ENCODE data around the gene OSBP2.

OSBP2 gene

GRCh38 chr22:30694640-30695350 is at the start of gene OSBP2:
Gene OSBP2, plus strand, starts transcription at chr22:30694874. Its CDS starts 36 bp downstream, at chr22:30694910.
- H3K27me3 ChIP-seq (replicated peaks; ENCODE audit: control insufficient read depth, insufficient read depth, low read length): no peaks in the 10 kb centered on the region
- peak within 1 kb of the TSS; percentile 76 for H3K9ac ChIP-seq (ENCODE audit: low read length)
- H3K36me3 ChIP-seq (ENCODE audit: control insufficient read depth, insufficient read depth, low read length, severe bottlenecking): no peaks in the 10 kb centered on the region
- H3K4me1 ChIP-seq (ENCODE audit: control insufficient read depth, insufficient read depth, low read length): peaks cover 16% of the 10 kb centered on the region
- no peaks in the 10 kb centered on the region for H3K9me3 ChIP-seq (ENCODE audit: control insufficient read depth, low read length)
- peak; percentile 59 for DNase-seq (ENCODE audit: low read depth)
- H3K4me3 ChIP-seq (ENCODE audit: low read length): peak within 1 kb of the TSS; percentile 83

- Histone ChIP-seq H3K9ac (ENCODE audit: low read length) (no peak overlapping the region), H3K36me3 (ENCODE audit: control insufficient read depth, insufficient read depth, low read length, severe bottlenecking) (no peaks in the 10 kb centered on the region), H3K4me3 (ENCODE audit: low read length) (no peak overlapping the region), H3K9me3 (ENCODE audit: control insufficient read depth, low read length) (no peaks in the 10 kb centered on the region), H3K4me1 (ENCODE audit: control insufficient read depth, insufficient read depth, low read length) (peaks cover 24% of the 10 kb centered on the region), H3K27me3 (replicated peaks; ENCODE audit: control insufficient read depth, insufficient read depth, low read length) (no peaks in the 10 kb centered on the region)
- DNase-seq (ENCODE audit: low read depth): no peak
These were observed 48.0 kb upstream of the OSBP2 start for GRCh38 chr22:30646518-30647160.

GRCh38 chr22:30647536-30647935 is 47.1 kb upstream of the OSBP2 start:
- H3K4me3 ChIP-seq (ENCODE audit: low read length): no peak overlapping the region
- peaks cover 24% of the 10 kb centered on the region for H3K4me1 ChIP-seq (ENCODE audit: control insufficient read depth, insufficient read depth, low read length)
- no peaks in the 10 kb centered on the region for H3K36me3 ChIP-seq (ENCODE audit: control insufficient read depth, insufficient read depth, low read length, severe bottlenecking)
- H3K9ac ChIP-seq (ENCODE audit: low read length): no peak overlapping the region
- no peak for DNase-seq (ENCODE audit: low read depth)
- no peaks in the 10 kb centered on the region for H3K9me3 ChIP-seq (ENCODE audit: control insufficient read depth, low read length)
- no peaks in the 10 kb centered on the region for H3K27me3 ChIP-seq (replicated peaks; ENCODE audit: control insufficient read depth, insufficient read depth, low read length)

- Histone ChIP-seq H3K9ac (ENCODE audit: low read length) (no peak overlapping the region), H3K27me3 (replicated peaks; ENCODE audit: control insufficient read depth, insufficient read depth, low read length) (no peaks in the 10 kb centered on the region), H3K9me3 (ENCODE audit: control insufficient read depth, low read length) (no peaks in the 10 kb centered on the region), H3K36me3 (ENCODE audit: control insufficient read depth, insufficient read depth, low read length, severe bottlenecking) (no peaks in the 10 kb centered on the region), H3K4me1 (ENCODE audit: control insufficient read depth, insufficient read depth, low read length) (peaks cover 17% of the 10 kb centered on the region), H3K4me3 (ENCODE audit: low read length) (no peak overlapping the region)
- DNase-seq (ENCODE audit: low read depth): no peak
These were observed 45.8 kb upstream of the OSBP2 start for GRCh38 chr22:30648825-30649224.

- peak; percentile 66 for DNase-seq (ENCODE audit: low read depth)
- H3K4me1 ChIP-seq (ENCODE audit: control insufficient read depth, insufficient read depth, low read length): peaks cover 10% of the 10 kb centered on the region
These were observed 45.2 kb upstream of the OSBP2 start for GRCh38 chr22:30649430-30650007.

GRCh38 chr22:30650508-30651116 is 44.1 kb upstream of the OSBP2 start:
- no peak for DNase-seq (ENCODE audit: low read depth)
- H3K4me1 ChIP-seq (ENCODE audit: control insufficient read depth, insufficient read depth, low read length): peaks cover 4% of the 10 kb centered on the region
- no peaks in the 10 kb centered on the region for H3K36me3 ChIP-seq (ENCODE audit: control insufficient read depth, insufficient read depth, low read length, severe bottlenecking)
- no peak overlapping the region for H3K4me3 ChIP-seq (ENCODE audit: low read length)
- no peaks in the 10 kb centered on the region for H3K27me3 ChIP-seq (replicated peaks; ENCODE audit: control insufficient read depth, insufficient read depth, low read length)
- no peaks in the 10 kb centered on the region for H3K9me3 ChIP-seq (ENCODE audit: control insufficient read depth, low read length)
- no peak overlapping the region for H3K9ac ChIP-seq (ENCODE audit: low read length)

More at GRCh38 chr22:30649430-30650007, 45.2 kb upstream of the OSBP2 start:
- no peaks in the 10 kb centered on the region for H3K9me3 ChIP-seq (ENCODE audit: control insufficient read depth, low read length)
- H3K9ac ChIP-seq (ENCODE audit: low read length): no peak overlapping the region
- H3K27me3 ChIP-seq (replicated peaks; ENCODE audit: control insufficient read depth, insufficient read depth, low read length): no peaks in the 10 kb centered on the region
- H3K36me3 ChIP-seq (ENCODE audit: control insufficient read depth, insufficient read depth, low read length, severe bottlenecking): no peaks in the 10 kb centered on the region
- no peak overlapping the region for H3K4me3 ChIP-seq (ENCODE audit: low read length)

GRCh38 chr22:30652852-30653251 is 41.8 kb upstream of the OSBP2 start:
- peaks cover 4% of the 10 kb centered on the region for H3K4me1 ChIP-seq (ENCODE audit: control insufficient read depth, insufficient read depth, low read length)
- H3K36me3 ChIP-seq (ENCODE audit: control insufficient read depth, insufficient read depth, low read length, severe bottlenecking): no peaks in the 10 kb centered on the region
- no peak overlapping the region for H3K4me3 ChIP-seq (ENCODE audit: low read length)
- H3K9me3 ChIP-seq (ENCODE audit: control insufficient read depth, low read length): no peaks in the 10 kb centered on the region
- no peak for DNase-seq (ENCODE audit: low read depth)
- no peaks in the 10 kb centered on the region for H3K27me3 ChIP-seq (replicated peaks; ENCODE audit: control insufficient read depth, insufficient read depth, low read length)
- no peak overlapping the region for H3K9ac ChIP-seq (ENCODE audit: low read length)

GRCh38 chr22:30654361-30654760 is 40.3 kb upstream of the OSBP2 start:
- Histone ChIP-seq H3K4me1 (ENCODE audit: control insufficient read depth, insufficient read depth, low read length) (peaks cover under 1% of the 10 kb centered on the region), H3K9me3 (ENCODE audit: control insufficient read depth, low read length) (no peaks in the 10 kb centered on the region), H3K36me3 (ENCODE audit: control insufficient read depth, insufficient read depth, low read length, severe bottlenecking) (no peaks in the 10 kb centered on the region), H3K4me3 (ENCODE audit: low read length) (no peak overlapping the region), H3K9ac (ENCODE audit: low read length) (no peak overlapping the region), H3K27me3 (replicated peaks; ENCODE audit: control insufficient read depth, insufficient read depth, low read length) (no peaks in the 10 kb centered on the region)
- no peak for DNase-seq (ENCODE audit: low read depth)

GRCh38 chr22:30655532-30655931 is 39.1 kb upstream of the OSBP2 start:
- Histone ChIP-seq H3K9ac (ENCODE audit: low read length) (no peak overlapping the region), H3K9me3 (ENCODE audit: control insufficient read depth, low read length) (no peaks in the 10 kb centered on the region), H3K27me3 (replicated peaks; ENCODE audit: control insufficient read depth, insufficient read depth, low read length) (no peaks in the 10 kb centered on the region), H3K4me1 (ENCODE audit: control insufficient read depth, insufficient read depth, low read length) (no peaks in the 10 kb centered on the region), H3K4me3 (ENCODE audit: low read length) (no peak overlapping the region), H3K36me3 (ENCODE audit: control insufficient read depth, insufficient read depth, low read length, severe bottlenecking) (no peaks in the 10 kb centered on the region)
- no peak for DNase-seq (ENCODE audit: low read depth)

GRCh38 chr22:30662040-30662439 is 32.6 kb upstream of the OSBP2 start:
- H3K4me3 ChIP-seq (ENCODE audit: low read length): no peak overlapping the region
- H3K9me3 ChIP-seq (ENCODE audit: control insufficient read depth, low read length): no peaks in the 10 kb centered on the region
- no peaks in the 10 kb centered on the region for H3K27me3 ChIP-seq (replicated peaks; ENCODE audit: control insufficient read depth, insufficient read depth, low read length)
- no peak overlapping the region for H3K9ac ChIP-seq (ENCODE audit: low read length)
- peaks cover 6% of the 10 kb centered on the region for H3K4me1 ChIP-seq (ENCODE audit: control insufficient read depth, insufficient read depth, low read length)
- peaks cover 15% of the 10 kb centered on the region for H3K36me3 ChIP-seq (ENCODE audit: control insufficient read depth, insufficient read depth, low read length, severe bottlenecking)
- DNase-seq (ENCODE audit: low read depth): no peak

- Histone ChIP-seq H3K9ac (ENCODE audit: low read length) (no peak overlapping the region), H3K4me1 (ENCODE audit: control insufficient read depth, insufficient read depth, low read length) (peaks cover 6% of the 10 kb centered on the region), H3K9me3 (ENCODE audit: control insufficient read depth, low read length) (no peaks in the 10 kb centered on the region), H3K4me3 (ENCODE audit: low read length) (no peak overlapping the region), H3K27me3 (replicated peaks; ENCODE audit: control insufficient read depth, insufficient read depth, low read length) (no peaks in the 10 kb centered on the region), H3K36me3 (ENCODE audit: control insufficient read depth, insufficient read depth, low read length, severe bottlenecking) (peaks cover 15% of the 10 kb centered on the region)
- DNase-seq (ENCODE audit: low read depth): no peak
These were observed 29.9 kb upstream of the OSBP2 start for GRCh38 chr22:30664798-30665197.

Measured in adipocyte (in vitro differentiated cells).